Measurements from ENCODE around the gene BCKDHA. TPM values are rescaled to one million over a fixed set of nuclear protein-coding genes. Genes with fewer than 3 reads are reported as not detected.

BCKDHA gene
- total and polyA plus RNA-seq, 2 of the 4 experiments (the other 2 are of a cell fraction) = 7.6 to 7.7 TPM

DNA sequence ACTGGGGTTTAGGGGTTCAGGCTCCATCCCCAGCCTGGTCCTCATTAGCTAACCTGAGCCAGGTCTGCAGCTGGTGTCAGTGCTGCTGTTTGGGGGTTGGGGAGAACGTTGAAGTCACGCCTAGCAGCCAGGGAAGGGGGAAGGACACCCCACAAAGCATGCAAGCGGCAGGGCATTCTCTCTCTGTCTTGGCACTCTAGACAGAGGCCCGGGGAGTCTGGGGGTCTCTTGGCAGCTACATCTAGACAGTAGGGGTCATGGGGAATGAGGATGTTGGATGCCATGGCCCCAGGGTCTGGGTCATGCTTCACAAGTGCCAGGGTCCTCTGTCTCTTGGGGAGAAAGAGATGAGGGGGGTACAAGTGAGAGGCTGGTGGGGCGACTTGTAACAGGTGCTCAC lies 48.0 kb downstream of the BCKDHA start:
- H2BK5ac ChIP-seq (ENCODE audit: low read depth, low read length, poor library complexity, severe bottlenecking) = no peak overlapping the region
- no peak overlapping the region for H3K27ac ChIP-seq (ENCODE audit: insufficient read depth, low read length)
- no peaks in the 10 kb centered on the region for H4K20me1 ChIP-seq (ENCODE audit: insufficient read depth, low read length)
- H4K5ac ChIP-seq (ENCODE audit: low read depth, low read length) = no peak overlapping the region
- H3K4ac ChIP-seq (ENCODE audit: low read depth, low read length) = no peak overlapping the region
- CTCF ChIA-PET = no interaction called here
- no peaks in the 10 kb centered on the region for H3K36me3 ChIP-seq (ENCODE audit: control insufficient read depth, insufficient read depth, low read length)
- H3K9ac ChIP-seq (ENCODE audit: low read depth, low read length) = no peak overlapping the region
- no peak for TF ChIP-seq RCOR1 (IDR thresholded peaks at IDR 0.05; ENCODE audit: insufficient replicate concordance, low read length)
- TF ChIP-seq MXI1 (IDR thresholded peaks at IDR 0.05; ENCODE audit: borderline replicate concordance, low read depth, low read length) = no peak
- no peak for TF ChIP-seq SMC3 (IDR thresholded peaks at IDR 0.05; ENCODE audit: low read depth, low read length)
- TF ChIP-seq CHD1 (IDR thresholded peaks at IDR 0.05; ENCODE audit: low read depth, low read length) = no peak
- no peak for TF ChIP-seq BHLHE40 (IDR thresholded peaks at IDR 0.05; ENCODE audit: low read depth, low read length)
- TF ChIP-seq, protein P1, sequence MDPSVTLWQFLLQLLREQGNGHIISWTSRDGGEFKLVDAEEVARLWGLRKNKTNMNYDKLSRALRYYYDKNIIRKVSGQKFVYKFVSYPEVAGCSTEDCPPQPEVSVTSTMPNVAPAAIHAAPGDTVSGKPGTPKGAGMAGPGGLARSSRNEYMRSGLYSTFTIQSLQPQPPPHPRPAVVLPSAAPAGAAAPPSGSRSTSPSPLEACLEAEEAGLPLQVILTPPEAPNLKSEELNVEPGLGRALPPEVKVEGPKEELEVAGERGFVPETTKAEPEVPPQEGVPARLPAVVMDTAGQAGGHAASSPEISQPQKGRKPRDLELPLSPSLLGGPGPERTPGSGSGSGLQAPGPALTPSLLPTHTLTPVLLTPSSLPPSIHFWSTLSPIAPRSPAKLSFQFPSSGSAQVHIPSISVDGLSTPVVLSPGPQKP (IDR thresholded peaks at IDR 0.05; ENCODE audit: borderline replicate concordance, low read depth, low read length) = no peak
- no peak for TF ChIP-seq MAZ (IDR thresholded peaks at IDR 0.05; ENCODE audit: borderline replicate concordance, low read depth, low read length)
- no peak for TF ChIP-seq FOS (IDR thresholded peaks at IDR 0.05; ENCODE audit: low read depth, low read length)
- H3K18ac ChIP-seq (ENCODE audit: low read depth, low read length) = no peak overlapping the region
- in situ Hi-C loops (cut with MboI; ENCODE audit: low sequenced_read_pairs) (no loop called here), intact Hi-C loops (cut with micrococcal nuclease) (no loop called here), dilution Hi-C loops (cut with HindIII; ENCODE audit: low sequenced_read_pairs, unreplicated experiment) (no loop called here)
- H3K27me3 ChIP-seq (ENCODE audit: control insufficient read depth, insufficient read depth, low read length) = peaks cover 3% of the 10 kb centered on the region
- H3K56ac ChIP-seq (ENCODE audit: extremely low read depth, insufficient read depth, low read length) = no peak overlapping the region
- BruUV-seq (replicated peaks) = no TSS peak
- no peaks in the 10 kb centered on the region for H3K9me1 ChIP-seq (ENCODE audit: insufficient read depth, low read length)
- H2BK15ac ChIP-seq (ENCODE audit: low read depth, low read length) = no peak overlapping the region
- no peaks in the 10 kb centered on the region for H3K4me1 ChIP-seq (ENCODE audit: control insufficient read depth, insufficient read depth, low read length)
- H2AK5ac ChIP-seq (ENCODE audit: low read depth, low read length) = no peak overlapping the region
- no peak overlapping the region for H2AFZ ChIP-seq (replicated peaks; ENCODE audit: low read length, poor library complexity)
- no peak overlapping the region for H4K8ac ChIP-seq (ENCODE audit: low read depth in 2 of 2, low read length in 2 of 2)
- H3K9me3 ChIP-seq (ENCODE audit: control insufficient read depth, insufficient read depth, low read length) = no peaks in the 10 kb centered on the region
- no peak overlapping the region for H3K4me2 ChIP-seq (ENCODE audit: low read depth, low read length)
- no peak for DNase-seq
- no peaks in the 10 kb centered on the region for H3K79me1 ChIP-seq (ENCODE audit: low read depth in 1 of 2, low read length in 2 of 2)
- H3K4me3 ChIP-seq (ENCODE audit: insufficient read depth, low read depth, low read length) = no peak overlapping the region
- no peak overlapping the region for H3K23ac ChIP-seq (ENCODE audit: low read depth, low read length)
- H2BK20ac ChIP-seq (ENCODE audit: low read depth, low read length) = no peak overlapping the region
- no peak overlapping the region for H3K14ac ChIP-seq (replicated peaks; ENCODE audit: low read depth, low read length)
- no peak for ATAC-seq (ENCODE audit: low read depth)
- no peak overlapping the region for H2BK120ac ChIP-seq (ENCODE audit: low read depth, low read length)
- H4K91ac ChIP-seq (ENCODE audit: insufficient read depth, low read depth, low read length) = no peak overlapping the region
- POLR2A ChIA-PET (ENCODE audit: unreplicated experiment) = no interaction called here
- no peak overlapping the region for H2AK9ac ChIP-seq (replicated peaks; ENCODE audit: low read depth, low read length, poor library complexity)
- WGBS, 2 experiments (ENCODE audit: extremely low coverage in 2 of 2, insufficient read length in 1 of 2) = no CpG with 5 or more reads among the region's 5 CpGs
